ENCODE measurements around the gene CALML6.
A peak's percentile ranks its signal among the peaks of the same experiment; 100 is the strongest.

Gene CALML6

DNA sequence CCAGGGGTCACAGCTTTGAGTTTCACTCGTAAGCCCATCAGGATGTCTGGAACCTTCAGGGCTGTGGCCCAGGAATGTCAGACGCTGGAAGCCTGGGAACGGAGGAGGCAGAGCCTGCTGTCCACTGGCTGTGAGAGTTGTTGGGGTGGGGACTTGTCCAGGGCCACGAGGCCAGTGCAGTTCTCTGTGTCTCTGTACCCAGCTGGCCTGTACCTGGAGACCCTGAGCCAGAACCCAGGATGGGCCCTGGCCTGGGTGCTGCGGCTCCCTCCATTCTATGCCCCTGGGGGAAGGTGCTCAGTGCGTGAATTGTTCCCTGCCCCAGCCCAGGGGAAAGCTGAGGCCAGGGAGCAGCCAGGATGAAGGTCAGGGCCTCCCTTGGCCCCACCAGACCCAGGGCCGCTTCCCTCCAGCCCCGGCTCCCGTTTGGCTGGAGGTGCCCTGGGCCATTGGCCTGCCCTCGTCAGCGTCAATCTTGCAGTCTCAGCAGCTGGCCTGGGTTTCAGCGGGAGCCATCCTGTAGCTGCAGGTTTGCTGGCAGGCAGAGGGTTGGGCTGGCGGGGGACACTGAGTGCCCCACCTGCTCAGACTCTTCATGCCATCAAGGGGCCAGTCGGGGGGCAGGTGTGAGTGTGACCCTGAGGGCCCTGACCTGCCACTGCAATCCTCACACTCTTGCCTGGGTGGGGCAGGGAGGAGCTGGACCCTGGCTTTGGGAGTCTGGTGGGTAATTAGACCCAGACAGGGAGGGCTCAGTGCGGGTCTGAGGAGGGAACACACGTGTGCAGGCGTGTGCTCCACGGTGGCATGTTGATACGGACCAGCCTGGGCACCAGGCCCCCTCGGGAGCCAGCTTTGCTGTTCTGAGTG is 724 bp upstream of the CALML6 start:
- no peak for DNase-seq

- DNase-seq = no peak
Observed at GRCh38 chr1:1915911-1916840, 1.1 kb downstream of the CALML6 start.

DNA sequence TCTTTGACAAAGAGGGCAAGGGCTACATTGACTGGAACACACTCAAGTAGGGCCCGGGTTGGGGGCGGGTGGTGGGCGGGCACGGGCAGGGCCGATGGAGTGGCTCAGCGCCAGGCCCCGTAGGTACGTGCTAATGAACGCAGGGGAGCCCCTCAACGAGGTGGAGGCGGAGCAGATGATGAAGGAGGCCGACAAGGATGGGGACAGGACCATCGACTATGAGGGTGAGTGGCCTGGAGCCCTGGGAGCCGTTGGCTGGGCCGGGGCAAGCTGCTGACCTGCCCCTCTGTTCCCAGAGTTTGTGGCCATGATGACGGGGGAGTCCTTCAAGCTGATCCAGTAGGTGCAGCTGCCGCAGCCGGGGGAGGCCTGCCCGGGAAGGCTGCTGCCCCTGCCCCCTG is 1.8 kb downstream of the CALML6 start:
- no peak for DNase-seq

DNA sequence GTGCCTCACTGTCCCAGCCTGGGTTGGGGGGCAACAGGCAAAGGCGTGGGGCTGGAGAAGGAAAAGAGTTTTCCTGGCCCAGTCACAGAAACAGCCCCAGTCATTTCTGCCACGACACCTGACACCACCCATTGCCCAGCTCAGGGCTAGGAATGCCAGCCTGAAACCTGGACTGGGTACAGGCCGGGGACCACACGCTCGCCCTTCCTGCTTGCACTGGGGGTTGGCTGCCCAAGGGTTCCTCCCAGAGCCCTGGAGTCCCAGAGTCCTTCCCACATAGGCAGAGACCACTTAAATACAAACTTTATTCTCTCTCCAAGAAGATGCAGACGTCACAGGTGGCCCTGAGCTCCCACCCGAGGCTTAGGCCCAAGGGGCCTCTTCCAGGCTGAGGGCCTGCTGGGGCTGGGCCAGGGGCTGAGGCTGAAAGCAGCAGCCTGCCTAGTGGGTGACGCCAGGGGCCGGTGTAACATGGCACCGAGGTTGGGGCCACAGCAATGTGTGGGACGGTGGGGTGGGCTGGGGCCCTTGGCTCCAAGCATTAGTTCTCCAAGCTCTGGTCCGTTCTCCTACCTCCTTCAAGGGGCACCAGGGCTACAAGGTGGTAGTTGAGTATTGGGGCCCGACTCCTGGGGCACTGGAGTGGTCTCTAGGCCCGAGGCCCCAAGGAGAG is 2.4 kb downstream of the CALML6 start:
- DNase-seq = no peak

- DNase-seq = no peak
Observed at GRCh38 chr1:1917995-1918900, 3.2 kb downstream of the CALML6 start.

DNA sequence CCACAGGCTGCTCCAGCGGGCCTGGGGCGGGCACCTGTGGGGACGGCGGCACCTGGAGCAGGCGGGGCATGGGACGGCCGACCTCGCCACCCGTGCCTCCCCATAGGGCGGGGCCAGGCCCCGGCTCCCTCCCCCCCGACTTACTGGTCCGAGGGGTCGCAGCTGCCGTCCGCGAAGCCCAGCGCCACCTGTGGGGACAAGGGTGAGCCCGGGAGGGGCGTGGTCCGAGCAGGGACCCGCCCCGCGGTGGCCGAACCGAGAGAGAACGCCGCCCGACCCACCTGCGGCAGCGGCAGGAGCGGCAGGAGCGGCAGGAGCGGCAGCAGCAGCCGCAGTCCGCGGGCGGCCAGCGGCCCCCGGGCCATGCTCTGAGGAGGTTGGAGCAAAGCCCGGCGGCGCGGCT is 3.8 kb downstream of the CALML6 start, which contains the start of gene TMEM52:
Gene TMEM52 (minus strand): TSS at position 379 of the 403 bp plus-strand sequence. CDS start 14 bp downstream, at position 365.
- DNase-seq = no peak

- peak; percentile 99 for DNase-seq
Observed at GRCh38 chr1:1919304-1920056, 4.4 kb downstream of the CALML6 start.

- DNase-seq = no peak
Observed at GRCh38 chr1:1920057-1920607, 5.1 kb downstream of the CALML6 start.

- DNase-seq = no peak
Observed at GRCh38 chr1:1920608-1921458, 5.8 kb downstream of the CALML6 start.

GRCh38 chr1:1921459-1921862 is 6.4 kb downstream of the CALML6 start:
- DNase-seq = no peak

DNA sequence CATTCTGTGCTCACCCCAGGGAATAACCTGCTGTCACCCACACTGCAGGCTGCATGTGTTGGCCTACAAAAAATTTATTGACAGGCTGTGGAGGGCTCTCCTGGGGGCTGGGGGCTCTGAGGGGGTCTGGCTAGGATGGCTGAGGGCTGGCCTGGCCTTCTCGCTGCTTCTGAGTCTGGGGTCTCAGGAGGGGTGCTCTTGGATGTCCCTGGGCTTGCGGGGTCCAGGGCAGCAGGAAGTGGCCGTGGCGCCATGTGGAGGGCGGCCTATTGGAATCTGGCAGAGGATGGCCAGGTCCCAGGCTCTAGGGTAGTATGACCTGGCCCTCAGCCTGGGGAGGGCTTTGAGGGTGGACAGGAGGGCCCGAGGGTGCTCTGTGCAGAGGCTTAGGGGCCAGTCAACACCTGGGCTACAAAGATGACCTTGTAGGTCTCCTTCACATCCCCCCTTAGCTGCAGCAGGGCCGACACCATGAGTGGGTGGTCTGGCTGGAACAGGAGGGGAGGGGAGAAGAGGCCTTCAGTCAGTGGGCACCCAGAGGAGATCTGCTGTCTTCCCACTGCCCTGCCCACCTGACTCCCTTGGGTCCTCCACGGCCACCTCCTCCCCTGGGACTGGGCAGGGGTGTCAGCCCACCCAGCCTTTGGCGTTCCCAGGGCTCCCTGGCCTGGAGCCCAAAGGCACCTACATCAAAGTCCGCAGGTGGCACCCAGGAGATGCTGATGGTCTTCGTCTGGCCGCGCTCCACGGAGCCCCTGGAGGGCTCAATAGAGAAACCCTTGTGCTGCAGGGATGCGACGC is 7.0 kb downstream of the CALML6 start:
- DNase-seq = no peak

- DNase-seq = no peak
Observed at GRCh38 chr1:1922702-1922955, 7.6 kb downstream of the CALML6 start.

GRCh38 chr1:1922956-1923833 is 8.1 kb downstream of the CALML6 start:
- DNase-seq = no peak

DNA sequence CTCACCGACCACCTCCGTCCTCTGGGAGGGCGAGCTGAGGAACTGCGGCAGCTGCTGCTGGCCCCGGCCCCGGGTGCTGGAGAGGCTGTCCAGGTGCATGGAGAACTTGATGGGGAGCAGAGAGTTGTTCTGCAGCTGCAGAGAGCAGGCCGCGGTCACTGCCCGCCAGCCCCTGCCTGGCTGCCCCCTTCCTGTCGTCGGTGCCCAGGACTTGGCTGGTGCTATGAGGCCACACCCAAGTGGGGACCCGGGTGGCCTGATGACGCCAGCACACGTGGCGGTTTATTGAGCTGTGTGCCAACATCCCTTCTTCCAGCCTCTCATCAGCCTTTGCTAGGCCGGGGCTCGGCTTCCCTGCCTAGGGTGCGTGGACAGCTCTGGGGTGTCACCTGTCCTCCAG is 9.3 kb downstream of the CALML6 start:
- DNase-seq = no peak

DNA sequence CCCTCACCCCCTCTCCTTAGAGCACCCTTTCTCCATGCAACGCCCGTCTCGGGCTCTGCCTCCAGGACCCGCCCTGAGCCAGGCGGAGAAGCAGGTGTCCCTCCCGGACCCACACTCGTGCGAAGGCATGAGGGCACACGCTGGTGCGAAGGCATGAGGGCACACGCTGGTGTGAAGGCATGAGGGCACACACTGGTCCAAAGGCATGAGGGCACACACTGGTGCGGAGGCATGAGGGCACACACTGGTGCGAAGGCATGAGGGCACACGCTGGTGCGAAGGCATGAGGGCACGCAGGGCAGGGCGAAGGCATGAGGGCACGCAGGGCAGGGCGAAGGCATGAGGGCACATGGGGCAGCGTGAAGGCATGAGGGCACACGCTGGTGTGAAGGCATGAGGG is 9.8 kb downstream of the CALML6 start:
- DNase-seq = no peak

DNA sequence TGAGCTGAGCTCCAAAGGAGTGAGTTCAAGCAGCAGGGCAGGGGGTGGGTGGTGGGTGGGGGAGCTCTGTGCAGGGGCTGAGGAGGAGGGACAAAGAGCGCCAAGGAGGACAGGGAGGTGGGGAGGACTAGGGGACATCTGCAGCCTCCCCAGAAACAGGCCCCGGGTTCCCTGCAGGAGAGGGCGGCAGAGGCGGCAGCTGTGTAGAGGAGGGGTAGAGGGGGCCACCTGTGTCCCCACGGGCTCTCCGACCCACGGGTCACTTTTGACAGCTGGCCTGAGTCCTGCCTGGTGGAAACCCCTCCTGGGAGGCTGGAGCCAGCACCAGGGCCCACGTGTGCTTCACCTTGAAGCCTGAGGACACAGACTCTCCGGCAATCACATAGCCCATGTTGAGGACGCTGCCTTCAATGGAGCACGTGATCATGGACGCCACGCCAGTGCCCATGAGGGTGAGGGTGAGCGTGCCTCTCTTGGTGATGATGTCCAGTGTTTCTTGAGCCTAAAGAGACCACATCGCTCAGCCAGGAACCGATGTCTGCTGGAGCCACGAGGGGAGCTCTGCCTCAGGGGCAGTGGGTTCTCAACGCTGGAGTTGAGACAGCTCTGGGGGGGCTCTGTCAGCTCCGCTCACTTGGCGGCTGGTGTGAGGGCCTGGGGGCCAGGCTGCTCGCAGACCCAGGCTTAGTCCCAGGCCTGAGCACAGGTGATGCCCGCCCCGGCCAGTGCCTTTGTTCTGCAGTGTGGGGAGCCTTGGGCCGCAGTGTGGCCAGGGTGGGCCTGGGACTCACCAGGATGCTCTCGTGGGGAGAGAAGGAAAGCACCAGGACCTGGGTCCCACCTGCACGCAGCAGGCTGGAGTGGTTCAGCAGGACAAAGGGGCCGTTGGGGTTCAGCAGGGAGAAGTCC is 10.6 kb downstream of the CALML6 start:
- no peak for DNase-seq

DNA sequence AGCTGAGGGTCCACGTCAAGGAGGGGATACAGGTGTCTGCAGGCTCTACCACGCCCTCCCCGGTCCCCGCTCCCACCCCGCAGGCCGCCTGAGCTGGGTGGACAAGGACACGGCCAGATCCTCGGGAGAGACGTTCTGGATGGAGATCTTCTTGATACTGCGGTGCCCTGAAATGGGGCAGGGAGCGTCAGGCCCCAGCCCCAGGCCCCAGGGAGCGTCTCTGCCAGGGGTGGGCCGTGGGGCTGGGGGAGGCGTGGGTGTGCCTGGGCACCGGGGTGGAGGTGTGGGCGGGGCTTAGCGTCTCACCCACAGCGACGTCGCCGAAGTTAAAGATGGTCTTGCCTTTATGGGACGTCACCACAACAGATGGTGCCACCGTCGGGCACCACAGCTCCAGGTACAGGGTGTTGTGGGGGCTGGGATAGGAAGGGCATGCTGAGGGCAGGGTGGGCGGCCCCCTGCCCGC is 11.3 kb downstream of the CALML6 start:
- no peak for DNase-seq
